ENCODE measurements around the gene ACKR2.
"Not testable (repeated sequence)": the region's sequence is repeated elsewhere in the genome, so short reads cannot be mapped to it uniquely, and the experiment has no call there.

Gene ACKR2

DNA sequence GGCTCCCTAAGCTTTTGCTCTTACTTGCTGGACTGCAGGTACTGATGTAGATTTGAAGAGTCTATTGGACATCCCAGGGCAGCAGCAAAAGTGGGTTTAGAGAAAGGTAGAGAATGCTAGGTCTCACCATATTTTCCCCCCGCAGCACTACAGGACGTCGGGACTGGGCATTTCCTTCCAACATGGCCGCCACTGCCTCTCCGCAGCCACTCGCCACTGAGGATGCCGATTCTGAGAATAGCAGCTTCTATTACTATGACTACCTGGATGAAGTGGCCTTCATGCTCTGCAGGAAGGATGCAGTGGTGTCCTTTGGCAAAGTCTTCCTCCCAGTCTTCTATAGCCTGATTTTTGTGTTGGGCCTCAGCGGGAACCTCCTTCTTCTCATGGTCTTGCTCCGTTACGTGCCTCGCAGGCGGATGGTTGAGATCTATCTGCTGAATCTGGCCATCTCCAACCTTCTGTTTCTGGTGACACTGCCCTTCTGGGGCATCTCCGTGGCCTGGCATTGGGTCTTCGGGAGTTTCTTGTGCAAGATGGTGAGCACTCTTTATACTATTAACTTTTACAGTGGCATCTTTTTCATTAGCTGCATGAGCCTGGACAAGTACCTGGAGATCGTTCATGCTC is 55.2 kb downstream of the ACKR2 start:
- no peak for DNase-seq

DNA sequence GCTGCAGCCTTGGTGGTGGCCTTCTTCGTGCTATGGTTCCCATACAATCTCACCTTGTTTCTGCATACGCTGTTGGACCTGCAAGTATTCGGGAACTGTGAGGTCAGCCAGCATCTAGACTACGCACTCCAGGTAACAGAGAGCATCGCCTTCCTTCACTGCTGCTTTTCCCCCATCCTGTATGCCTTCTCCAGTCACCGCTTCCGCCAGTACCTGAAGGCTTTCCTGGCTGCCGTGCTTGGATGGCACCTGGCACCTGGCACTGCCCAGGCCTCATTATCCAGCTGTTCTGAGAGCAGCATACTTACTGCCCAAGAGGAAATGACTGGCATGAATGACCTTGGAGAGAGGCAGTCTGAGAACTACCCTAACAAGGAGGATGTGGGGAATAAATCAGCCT is 56.0 kb downstream of the ACKR2 start:
- no peak for DNase-seq

DNA sequence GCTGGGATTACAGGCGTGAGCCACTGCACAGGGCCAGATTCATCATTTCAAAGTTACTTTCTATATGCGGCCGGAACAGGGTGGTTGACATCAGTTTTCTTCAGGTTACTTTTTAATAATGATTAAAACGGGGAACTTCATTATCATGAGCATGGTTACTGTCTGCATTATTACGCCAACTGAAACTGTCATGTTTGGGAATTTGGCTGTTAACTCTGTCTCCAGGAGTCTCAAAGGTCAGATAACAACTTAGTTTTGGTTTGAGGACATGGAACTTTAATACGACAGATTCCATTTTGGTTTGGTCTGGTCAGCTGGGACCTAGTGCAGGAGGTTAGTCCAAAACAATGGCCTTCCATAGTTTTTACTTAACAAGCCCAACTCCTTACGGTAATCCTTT is 57.9 kb downstream of the ACKR2 start:
- DNase-seq = no peak

DNA sequence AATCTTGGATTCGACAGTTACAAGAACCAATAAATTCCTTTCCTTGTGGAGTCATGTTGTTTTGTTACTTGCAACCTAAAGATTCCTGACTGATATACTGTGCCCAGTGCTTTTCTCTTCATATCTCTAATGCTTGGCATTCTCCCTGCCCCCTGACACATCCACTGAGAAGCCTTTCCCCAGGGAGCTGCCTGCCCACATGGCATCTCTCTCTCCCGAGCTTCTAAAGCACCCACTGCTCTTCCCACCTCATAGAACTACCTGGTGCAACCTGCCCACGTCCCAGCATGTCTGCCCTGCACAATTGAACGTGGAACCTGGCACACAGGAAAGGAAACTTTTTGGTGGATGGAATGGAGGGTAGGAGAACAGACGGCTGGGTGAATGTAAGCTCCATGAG is 59.6 kb downstream of the ACKR2 start:
- no peak for DNase-seq

DNA sequence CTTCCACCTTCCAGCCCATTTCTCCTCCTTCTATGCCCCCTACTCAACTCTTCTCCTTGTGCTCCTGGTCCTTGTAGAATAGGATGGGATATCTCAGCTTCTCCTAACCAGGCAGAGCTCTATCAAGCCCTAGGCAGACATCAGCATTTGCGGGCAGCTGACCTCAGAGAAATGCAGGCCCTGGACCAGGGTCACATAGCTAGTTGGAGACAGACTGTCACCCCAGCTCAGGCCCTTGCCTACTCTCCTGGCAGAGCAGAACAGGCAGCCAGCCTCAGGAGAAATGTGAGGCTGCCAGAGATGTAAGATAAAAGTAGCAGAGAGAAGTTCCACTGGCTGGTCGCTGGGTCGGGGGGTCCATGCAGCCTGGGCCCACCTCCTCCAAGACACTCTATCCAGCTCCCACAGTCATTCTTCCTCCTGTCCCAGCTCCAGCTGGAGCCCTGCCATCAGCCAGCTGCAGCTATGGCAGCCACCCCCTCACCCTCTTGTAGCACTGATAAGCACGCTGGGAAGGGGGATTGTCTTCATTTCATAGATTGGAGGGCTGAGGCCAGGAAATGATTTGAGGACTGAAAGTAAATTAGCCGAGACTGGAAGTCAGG is 62.4 kb downstream of the ACKR2 start:
- DNase-seq = no peak

DNA sequence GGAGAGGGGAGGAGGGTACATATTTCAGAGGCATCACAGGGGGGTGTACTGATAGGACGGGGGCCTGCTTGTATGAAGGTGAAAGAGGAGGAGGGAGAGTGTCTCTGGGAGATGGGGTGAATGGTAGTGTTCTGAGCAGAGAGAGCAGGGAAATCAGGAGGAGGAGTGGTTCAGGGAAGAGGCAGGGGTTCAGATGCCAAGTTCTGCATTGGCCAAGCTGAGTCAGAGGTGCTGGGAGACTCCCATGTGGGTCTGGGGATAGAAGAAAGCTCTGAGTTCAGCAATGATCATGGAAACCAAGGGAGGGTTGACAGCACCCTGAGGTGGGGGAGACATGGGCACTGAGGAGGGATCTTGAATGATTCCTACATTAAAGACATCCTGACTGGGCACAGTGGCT is 63.5 kb downstream of the ACKR2 start:
- no peak for DNase-seq

DNA sequence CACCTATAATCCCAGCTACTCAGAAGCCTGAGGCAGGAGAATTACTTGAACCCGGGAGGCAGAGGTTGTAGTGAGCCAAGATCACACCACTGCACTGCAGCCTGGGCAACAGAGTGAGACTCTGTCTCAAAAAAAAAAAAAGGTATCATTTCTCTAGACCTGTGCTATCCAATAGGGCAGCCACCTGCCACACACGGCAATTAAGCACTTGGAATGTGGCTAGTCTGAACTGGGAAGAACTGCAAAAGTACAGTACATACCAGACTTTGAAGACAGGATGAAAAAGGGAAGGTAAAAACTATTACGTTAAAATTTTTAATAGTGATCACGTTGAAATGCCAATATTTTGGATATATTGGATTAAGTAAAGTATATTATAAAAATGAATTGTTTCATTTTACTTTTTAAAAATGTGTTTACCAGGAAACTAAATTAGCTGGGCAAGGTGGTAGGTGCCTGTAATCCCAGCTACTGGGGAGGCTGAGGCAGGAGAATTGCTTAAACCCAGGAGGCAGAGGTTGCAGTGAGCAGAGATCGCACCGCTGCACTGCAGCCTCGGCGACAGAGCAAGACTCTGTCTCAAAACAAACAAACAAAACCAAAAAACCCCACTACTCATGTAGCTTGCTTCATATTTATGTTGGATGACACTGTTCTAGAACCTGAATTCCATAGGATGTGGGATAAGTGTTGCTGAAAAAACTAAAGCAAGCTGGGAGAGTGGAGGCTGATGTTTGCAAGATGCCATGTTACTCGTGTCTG is 64.2 kb downstream of the ACKR2 start:
- no peak for DNase-seq

DNA sequence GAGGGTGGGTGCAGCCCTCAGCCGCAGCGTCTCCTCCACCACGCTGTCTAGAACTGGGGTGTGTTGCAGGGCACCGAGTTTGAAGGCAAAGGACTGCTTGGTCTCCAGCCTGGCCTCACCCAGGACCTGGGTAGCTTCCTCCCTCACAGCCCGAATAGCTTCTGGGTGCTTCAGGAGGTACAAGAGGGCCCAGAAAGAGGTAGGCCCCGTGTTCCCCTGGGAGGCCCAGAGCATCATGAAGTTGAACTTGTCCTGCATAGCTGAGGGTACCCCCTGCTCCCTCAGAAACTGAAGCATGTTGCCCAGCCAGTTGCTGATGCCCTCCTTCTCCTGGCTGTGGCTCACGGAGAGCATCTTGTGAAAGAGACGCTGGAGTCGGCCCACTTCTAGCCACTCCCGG is 65.5 kb downstream of the ACKR2 start:
- no peak for DNase-seq

DNA sequence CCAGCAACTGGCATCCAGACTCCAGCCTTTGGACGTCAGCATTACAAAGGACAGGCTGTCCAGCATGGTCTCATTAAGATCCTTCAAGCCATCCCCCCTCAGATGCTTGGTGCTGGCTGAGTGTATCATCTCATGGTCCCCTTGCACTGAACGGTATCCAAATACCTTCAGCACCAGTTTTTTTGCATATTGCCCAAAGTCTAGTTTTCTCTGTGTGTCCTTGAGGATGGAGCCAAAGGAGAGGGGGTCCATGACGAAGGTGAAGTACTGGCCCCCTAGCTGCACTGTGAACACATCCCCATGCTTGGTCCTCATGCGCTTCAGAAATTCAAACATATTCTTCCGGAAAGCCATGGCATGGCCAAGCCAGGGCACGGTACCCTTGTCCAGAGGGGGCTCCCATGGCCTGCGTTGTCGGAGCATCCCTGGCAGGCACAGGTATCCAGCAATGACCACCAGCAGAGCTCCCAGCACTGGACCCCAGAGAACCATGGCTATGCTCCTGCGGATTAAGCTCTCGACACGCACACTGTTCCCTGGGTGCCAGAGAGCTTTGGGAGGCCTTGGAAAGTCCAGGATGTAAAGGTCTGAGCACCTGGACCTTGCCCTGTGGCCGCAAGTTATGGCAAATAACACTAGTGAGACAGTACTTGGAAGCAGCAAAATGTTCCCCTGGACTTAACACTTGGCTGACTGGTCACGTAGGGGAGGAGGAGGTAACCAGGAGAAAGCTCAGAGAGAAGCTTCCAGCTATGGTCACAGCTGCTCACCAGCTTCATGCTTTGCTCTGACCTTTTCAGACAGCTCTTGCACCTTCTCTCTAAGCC is 66.3 kb downstream of the ACKR2 start, which contains the start of gene CYP8B1:
TSS of gene CYP8B1 (minus strand) at position 555 of the 827 bp plus-strand sequence. CDS start at position 492, 63 bp downstream.
- DNase-seq = no peak

DNA sequence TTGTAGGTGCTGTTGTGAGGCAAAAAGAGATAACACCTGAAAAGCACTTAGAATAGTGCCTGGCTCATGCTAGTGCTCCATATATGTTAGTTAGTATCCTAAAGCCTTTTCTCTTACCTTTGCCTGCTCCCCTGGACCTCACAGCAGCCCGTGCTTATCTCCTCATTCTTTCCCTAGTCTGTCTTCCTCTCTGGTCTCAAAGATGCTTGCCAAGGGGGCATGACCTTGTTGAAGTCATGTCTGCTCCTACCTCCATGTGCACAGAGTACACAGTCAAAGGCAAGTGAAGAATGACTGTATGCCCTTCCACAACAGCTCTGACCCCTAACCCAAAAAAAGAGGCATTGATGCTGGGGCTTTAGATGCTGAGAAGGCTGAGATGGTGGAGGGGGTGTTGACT is 67.2 kb downstream of the ACKR2 start:
- DNase-seq = no peak

DNA sequence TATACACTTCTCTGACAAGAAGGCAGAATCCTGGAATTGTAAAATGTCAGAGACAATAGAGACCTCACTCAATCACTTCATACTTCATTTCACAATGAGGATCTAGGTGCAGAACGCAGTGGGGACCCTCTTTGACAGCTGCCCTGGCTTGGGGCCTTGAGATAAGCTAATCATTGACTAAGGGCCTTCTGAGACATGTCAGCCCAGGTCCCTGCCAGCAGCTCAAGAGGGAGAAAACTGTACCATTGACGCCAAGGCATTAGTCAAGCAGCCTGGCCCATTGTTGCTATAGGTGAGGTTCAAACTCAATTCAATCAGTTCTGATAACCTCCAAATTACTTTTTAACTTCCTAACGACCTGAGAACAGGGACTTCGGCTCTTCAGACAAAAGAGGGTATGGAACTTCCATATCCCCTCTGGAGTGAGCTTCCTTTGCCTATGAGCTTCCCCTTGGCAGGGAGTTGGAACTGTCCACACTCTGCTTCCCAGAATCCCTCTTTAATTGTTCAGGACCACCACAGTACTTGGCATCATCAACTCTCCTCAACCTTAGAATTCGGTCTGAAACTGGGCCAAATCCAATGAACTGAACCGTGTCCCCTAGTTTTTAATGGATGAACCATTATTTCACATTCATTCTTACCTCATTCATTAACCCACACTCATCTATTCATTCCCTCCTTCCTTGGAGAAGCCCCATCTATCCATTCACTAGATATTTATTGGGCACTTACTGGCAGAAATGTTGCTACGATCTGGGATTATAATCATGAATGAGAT is 67.9 kb downstream of the ACKR2 start:
- DNase-seq = no peak

DNA sequence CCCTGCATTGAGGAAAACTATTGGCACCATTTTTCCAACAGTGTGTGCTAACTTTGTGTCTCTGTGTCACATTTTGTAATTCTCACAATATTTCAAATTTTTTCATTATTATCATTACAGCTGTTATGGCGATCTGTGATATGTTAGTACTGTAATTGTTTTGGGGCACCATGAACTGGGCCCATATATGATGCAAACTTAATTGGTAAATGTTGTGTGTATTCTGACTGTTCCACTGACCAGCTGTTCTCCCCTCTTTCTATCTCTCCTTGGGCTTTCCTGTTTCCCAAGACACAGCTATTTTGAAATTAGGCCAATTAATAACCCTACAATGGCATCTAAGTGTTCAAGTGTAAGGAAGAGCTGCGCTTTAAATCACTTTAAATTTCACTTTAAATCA is 68.6 kb downstream of the ACKR2 start:
- DNase-seq = no peak

DNA sequence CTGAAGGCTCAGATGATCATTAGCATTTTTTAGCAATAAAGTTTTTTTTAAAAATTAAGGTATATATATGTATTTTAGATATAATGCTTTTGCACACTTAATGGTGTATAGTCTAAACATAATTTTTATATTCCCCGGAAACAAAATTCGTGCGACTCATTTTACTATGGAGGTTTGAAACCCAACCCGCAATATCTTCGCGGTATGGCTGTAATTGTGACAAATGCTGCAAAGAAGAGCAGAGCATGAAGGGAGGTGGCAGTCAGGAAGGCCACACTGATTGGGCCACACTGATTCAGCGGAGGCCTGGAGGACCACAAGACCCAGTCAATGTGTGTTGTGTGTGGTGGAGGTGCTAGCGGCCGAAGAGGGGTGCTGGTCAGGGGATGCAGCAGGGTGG is 70.9 kb downstream of the ACKR2 start:
- DNase-seq = no peak

DNA sequence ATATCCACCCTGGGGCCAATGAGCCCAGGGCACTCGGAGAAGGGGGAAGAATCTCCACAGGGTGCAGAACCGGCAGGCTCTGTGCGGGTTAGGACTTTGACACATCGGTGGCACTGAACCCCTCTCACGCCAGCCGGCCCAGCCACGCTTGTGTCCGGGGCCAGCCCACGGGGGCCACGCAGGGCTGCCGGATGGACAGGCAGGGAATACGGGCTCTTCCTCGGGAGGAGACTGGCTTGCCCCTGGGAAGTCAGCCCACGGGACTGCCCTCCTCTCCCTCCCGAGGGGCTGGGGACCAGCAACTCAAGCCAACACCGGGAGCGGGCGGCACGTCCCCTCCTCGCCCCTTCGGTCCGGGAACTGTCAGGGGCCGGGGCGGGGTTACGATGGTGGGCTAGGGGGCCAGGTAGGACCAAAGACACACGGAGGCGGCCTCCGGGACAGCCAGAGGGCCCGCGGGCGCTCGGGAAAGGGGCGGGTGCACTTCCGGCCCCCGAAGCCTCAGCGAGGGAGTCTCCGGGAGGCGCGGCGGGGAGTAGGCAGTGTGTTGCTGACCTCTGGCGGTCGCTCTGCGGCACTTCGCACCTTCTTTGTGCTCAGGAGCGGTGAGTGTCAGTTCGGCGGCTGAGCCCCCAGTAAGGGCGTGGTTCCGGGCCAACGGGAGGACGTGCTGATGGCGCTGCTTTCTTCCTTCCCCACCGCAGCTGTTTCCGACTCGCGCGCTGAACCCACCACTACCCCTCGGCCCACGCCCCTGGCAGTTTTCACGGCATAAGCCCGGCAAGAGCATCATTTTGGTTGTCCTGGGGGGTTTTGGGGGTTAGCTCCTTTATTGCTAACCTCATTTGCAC is 71.6 kb downstream of the ACKR2 start:
- peak; percentile 69 to 93 (median 77) for DNase-seq

DNA sequence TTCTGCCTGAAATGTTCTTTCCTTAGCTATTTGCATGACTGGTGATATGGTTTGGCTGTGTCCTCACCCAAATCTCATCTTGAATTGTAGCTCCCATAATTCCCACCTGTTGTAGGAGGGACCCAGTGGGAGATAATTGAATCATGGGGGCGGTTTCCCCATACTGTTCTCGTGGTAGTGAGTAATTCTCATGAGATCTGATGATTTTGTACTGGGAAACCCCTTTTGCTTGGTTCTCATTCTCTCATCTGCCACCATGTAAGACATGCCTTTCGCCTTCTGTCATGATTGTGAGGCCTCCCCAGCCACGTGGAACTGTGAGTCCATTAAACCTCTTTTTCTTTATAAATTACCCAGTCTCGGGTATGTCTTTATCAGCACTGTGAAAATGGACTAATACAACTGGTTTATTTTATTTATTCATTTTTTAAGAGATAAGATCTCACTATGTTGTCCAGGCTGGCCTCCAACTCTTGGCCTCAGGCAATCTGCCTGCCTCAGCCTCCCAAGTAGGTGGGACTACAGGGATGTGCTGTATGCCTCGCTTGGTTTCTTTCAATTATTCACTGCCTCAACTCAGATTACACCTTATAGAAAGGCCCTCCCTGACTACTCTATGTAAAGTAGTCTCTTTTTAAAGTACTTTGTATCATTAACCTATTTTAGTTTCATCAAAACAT is 74.1 kb downstream of the ACKR2 start:
- not testable (repeated sequence) for DNase-seq

DNA sequence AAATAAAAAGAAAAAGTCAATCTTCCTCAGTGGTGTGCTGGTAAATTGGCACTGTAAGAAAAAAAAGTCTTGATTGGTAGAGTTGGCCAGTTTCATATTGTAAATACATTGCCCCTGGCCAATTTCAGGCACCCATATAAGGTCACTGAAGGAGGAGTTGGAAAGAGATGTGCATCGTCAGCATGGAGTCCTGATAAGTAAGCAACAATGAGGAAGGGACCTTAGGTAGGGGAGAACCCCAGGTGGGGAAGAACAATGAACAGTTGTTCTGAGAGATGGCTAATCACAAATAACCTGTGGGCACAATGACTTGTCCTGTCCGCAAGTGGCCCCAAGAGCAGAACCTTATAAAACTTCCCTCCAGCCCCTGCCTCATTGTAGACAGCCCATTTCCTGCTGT is 75.1 kb downstream of the ACKR2 start:
- no peak for DNase-seq

DNA sequence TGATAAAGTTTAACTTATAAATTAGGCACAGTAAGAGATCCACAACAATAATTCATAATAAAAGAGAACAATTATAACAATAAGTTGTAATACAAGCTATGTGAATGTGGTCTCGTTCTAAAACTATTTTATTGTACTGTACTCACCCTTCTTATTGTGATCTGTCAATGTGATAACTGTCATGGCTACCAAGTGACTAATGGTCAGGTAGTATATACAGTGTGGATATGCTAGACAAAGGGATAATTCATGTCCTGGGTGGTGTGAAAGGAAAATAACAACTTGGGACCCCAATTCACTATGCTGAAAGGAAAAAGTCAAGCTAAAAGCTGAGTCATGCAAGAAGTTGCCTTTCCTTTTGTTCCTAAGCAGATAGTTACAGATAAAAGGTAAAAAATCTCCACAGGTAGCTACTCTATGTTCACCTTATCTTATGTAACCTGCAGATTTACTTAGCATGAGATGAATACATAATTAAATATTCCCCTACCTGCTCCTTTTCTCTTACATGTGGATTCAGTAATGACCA is 77.1 kb downstream of the ACKR2 start:
- no peak for DNase-seq

DNA sequence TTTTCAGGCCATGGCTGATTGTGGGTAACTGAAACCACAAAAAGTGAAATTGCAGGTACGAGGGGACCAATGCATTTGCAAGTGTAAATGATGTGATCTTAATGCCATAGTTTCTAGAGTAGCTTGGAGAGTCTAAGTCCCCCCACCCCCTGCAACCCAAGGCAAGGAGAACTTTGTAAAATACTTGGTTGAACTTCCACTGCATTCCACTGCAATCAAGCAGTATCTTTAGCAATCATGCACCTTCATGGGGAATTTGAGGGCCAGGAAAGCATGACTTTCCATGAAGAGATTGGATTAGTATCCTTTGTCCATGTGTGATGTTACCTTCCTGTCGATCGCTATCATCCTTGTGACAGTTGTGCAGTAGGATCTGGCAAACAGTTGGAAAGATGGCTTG is 77.8 kb downstream of the ACKR2 start:
- no peak for DNase-seq

DNA sequence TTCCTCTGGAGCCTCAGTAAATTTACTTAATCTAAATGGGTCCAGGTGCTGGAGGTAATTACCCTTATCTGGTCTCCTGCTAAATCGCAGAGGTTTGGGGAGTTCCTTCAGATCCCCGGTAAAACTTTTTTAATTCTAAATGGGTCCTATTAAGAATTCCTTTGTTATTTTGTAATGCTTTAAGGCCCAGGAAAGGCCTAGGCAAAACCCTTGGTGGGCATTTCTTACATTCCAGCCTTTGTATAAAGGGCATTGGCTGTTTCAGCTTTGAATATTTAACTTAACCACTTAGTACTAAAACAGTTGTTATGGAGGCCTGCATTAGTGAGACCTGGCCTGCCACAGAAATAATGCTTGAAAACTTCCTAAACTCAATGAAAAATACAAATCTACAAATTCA is 81.8 kb downstream of the ACKR2 start:
- no peak for DNase-seq

DNA sequence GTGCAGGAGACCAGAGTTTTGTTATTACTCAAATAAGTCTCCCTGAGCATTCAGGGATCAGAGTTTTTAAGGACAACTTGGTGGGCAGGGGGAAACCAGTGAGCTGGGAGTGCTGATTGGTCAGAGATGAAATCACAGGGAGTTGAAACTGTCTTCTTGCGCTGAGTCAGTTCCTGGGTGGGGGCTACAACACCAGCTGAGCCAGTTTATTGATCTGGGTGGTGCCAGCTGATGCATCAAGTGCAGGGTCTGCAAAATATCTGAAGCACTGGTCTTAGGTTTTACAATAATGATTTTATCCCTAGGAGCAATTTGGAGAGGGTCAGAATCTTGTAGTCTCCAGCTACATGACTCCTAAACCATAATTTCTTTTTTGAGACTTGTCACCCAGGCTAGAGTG is 82.9 kb downstream of the ACKR2 start:
- DNase-seq = no peak

DNA sequence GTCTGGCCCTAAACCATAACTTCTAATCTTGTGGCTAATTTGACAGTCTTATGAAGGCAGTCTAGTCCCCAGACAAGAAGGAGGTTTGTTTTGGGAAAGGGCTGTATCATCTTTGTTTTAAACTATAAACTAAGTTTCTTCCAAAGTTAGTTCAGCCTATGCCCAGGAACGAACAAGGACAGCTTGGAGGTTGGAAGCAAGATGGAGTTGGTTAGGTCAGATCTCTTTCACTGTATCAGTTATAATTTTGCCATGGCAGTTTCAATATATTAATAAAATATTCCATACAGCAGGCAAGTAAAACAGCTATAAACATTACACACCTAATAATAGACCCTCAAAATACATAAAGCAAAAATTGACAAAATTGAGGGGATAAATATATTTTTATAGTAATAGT is 83.6 kb downstream of the ACKR2 start:
- no peak for DNase-seq
